ENCODE results near the gene ITPR2.

GRCh38 chr12:26825459-26826016 lies 7.5 kb downstream of the ITPR2 start:
- TF ChIP-seq CTCF (IDR thresholded peaks at IDR 0.05): no peak
- no peak for TF ChIP-seq POLR2A (IDR thresholded peaks at IDR 0.05; ENCODE audit: low read length)
- no peak for TF ChIP-seq RAD21 (conservative IDR thresholded peaks at IDR 0.05 in 1 of 2, IDR thresholded peaks at IDR 0.05 in 1 of 2)

Data from A549 (cell line).